Measurements from ENCODE around the gene SMYD3. TPM values are rescaled to one million over a fixed set of nuclear protein-coding genes. Genes with fewer than 3 reads are reported as not detected.

Gene SMYD3
- total and polyA plus RNA-seq, 9 of the 15 experiments (the other 6 are each of a cell fraction or from before 2014, with no cell fraction given) = 128 to 440 (median 197) TPM

DNA sequence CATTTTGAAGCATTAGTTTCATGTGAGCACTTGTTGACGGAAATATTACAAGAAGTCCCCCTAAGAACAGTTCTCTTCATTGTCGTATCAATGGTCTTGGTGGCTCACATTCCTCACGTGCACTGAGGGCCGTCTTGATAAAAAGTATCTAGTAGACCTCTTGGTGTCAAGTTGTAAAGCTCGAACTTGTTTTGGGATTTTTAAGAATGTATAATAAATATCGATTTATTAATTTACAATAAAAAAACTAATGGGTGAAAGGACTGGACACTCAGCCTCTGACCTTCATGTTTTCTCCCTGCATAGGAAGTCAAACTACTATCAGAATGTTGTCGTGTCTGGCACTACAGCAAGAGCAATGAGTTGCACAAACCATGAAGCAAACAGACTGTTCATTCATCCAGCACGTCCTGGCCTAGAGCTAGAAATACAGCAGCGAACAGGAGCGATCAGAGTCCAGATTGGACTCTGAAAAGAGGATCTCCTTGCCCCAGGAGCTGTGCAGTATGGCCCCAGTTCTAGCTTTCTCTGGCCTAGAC, 319.2 kb downstream of the SMYD3 start (continued):
- no peak for TF ChIP-seq ZC3H11A (IDR thresholded peaks at IDR 0.05; ENCODE audit: low read depth, low read length)
- TF ChIP-seq, protein P1, sequence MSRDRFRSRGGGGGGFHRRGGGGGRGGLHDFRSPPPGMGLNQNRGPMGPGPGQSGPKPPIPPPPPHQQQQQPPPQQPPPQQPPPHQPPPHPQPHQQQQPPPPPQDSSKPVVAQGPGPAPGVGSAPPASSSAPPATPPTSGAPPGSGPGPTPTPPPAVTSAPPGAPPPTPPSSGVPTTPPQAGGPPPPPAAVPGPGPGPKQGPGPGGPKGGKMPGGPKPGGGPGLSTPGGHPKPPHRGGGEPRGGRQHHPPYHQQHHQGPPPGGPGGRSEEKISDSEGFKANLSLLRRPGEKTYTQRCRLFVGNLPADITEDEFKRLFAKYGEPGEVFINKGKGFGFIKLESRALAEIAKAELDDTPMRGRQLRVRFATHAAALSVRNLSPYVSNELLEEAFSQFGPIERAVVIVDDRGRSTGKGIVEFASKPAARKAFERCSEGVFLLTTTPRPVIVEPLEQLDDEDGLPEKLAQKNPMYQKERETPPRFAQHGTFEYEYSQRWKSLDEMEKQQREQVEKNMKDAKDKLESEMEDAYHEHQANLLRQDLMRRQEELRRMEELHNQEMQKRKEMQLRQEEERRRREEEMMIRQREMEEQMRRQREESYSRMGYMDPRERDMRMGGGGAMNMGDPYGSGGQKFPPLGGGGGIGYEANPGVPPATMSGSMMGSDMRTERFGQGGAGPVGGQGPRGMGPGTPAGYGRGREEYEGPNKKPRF (IDR thresholded peaks at IDR 0.05; ENCODE audit: low read depth, low read length) = no peak
- TF ChIP-seq, protein P2, sequence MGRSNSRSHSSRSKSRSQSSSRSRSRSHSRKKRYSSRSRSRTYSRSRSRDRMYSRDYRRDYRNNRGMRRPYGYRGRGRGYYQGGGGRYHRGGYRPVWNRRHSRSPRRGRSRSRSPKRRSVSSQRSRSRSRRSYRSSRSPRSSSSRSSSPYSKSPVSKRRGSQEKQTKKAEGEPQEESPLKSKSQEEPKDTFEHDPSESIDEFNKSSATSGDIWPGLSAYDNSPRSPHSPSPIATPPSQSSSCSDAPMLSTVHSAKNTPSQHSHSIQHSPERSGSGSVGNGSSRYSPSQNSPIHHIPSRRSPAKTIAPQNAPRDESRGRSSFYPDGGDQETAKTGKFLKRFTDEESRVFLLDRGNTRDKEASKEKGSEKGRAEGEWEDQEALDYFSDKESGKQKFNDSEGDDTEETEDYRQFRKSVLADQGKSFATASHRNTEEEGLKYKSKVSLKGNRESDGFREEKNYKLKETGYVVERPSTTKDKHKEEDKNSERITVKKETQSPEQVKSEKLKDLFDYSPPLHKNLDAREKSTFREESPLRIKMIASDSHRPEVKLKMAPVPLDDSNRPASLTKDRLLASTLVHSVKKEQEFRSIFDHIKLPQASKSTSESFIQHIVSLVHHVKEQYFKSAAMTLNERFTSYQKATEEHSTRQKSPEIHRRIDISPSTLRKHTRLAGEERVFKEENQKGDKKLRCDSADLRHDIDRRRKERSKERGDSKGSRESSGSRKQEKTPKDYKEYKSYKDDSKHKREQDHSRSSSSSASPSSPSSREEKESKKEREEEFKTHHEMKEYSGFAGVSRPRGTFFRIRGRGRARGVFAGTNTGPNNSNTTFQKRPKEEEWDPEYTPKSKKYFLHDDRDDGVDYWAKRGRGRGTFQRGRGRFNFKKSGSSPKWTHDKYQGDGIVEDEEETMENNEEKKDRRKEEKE (IDR thresholded peaks at IDR 0.05; ENCODE audit: borderline replicate concordance in 1 of 2, control insufficient read depth in 1 of 2, low read depth in 2 of 2, low read length in 1 of 2) = no peak
- TF ChIP-seq NR1H2 (CRISPR knock-in tag; IDR thresholded peaks at IDR 0.05) = no peak
- TF ChIP-seq HDAC3 (IDR thresholded peaks at IDR 0.05; ENCODE audit: borderline replicate concordance, partially characterized antibody) = no peak
- TF ChIP-seq ZNF282 (CRISPR knock-in tag; IDR thresholded peaks at IDR 0.05) = no peak
- no peak for TF ChIP-seq E2F3 (CRISPR knock-in tag; IDR thresholded peaks at IDR 0.05)
- 0 out of 4 replicates have a peak, but pooled peaks of 1 of the 2 experiments have one; percentile 14 for TF ChIP-seq TRIM24 (IDR thresholded peaks at IDR 0.05)
- no peak for TF ChIP-seq ZNF77 (CRISPR knock-in tag; IDR thresholded peaks at IDR 0.05)
- 0 out of 2 replicates have a peak, but pooled peaks have one; percentile 0 for TF ChIP-seq ZNF766 (CRISPR knock-in tag; conservative IDR thresholded peaks at IDR 0.05)
- no peak for TF ChIP-seq FUS (optimal IDR thresholded peaks at IDR 0.05; ENCODE audit: low read depth, low read length)
- TF ChIP-seq, protein P3, sequence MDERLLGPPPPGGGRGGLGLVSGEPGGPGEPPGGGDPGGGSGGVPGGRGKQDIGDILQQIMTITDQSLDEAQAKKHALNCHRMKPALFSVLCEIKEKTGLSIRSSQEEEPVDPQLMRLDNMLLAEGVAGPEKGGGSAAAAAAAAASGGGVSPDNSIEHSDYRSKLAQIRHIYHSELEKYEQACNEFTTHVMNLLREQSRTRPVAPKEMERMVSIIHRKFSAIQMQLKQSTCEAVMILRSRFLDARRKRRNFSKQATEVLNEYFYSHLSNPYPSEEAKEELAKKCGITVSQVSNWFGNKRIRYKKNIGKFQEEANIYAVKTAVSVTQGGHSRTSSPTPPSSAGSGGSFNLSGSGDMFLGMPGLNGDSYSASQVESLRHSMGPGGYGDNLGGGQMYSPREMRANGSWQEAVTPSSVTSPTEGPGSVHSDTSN (CRISPR knock-in tag; IDR thresholded peaks at IDR 0.05; ENCODE audit: low read depth) = no peak
- TF ChIP-seq, protein P3 (tag; conservative IDR thresholded peaks at IDR 0.05; ENCODE audit: low read depth) = no peak; the same call in 1 of the 2 replicates
- no peak for TF ChIP-seq HIVEP1 (CRISPR knock-in tag; IDR thresholded peaks at IDR 0.05)
- TF ChIP-seq, protein P4, sequence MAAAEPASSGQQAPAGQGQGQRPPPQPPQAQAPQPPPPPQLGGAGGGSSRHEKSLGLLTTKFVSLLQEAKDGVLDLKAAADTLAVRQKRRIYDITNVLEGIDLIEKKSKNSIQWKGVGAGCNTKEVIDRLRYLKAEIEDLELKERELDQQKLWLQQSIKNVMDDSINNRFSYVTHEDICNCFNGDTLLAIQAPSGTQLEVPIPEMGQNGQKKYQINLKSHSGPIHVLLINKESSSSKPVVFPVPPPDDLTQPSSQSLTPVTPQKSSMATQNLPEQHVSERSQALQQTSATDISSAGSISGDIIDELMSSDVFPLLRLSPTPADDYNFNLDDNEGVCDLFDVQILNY (CRISPR knock-in tag; IDR thresholded peaks at IDR 0.05) = no peak
- TF ChIP-seq, protein P5, sequence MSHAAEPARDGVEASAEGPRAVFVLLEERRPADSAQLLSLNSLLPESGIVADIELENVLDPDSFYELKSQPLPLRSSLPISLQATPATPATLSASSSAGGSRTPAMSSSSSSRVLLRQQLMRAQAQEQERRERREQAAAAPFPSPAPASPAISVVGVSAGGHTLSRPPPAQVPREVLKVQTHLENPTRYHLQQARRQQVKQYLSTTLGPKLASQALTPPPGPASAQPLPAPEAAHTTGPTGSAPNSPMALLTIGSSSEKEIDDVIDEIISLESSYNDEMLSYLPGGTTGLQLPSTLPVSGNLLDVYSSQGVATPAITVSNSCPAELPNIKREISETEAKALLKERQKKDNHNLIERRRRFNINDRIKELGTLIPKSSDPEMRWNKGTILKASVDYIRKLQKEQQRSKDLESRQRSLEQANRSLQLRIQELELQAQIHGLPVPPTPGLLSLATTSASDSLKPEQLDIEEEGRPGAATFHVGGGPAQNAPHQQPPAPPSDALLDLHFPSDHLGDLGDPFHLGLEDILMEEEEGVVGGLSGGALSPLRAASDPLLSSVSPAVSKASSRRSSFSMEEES (CRISPR knock-in tag; IDR thresholded peaks at IDR 0.05) = no peak
- TF ChIP-seq TBP (optimal IDR thresholded peaks at IDR 0.05; ENCODE audit: low read depth, low read length) = peak; percentile 39

Data from K562 (cell line).